Measurements from ENCODE around the gene PCED1A. TPM values are rescaled to one million over a fixed set of nuclear protein-coding genes. Genes with fewer than 3 reads are reported as not detected.

Gene PCED1A
- total and polyA plus RNA-seq, 2 of the 13 experiments (the other 11 are each of a cell fraction or from before 2014, with no cell fraction given) = 40.1 to 84.2 TPM

GRCh38 chr20:2835331-2835796 lies 5.1 kb downstream of the PCED1A start (continued):
- TF ChIP-seq ZBTB1 (CRISPR knock-in tag; IDR thresholded peaks at IDR 0.05; ENCODE audit: borderline replicate concordance) (no peak), ZFAT (CRISPR knock-in tag; conservative IDR thresholded peaks at IDR 0.05) (no peak)

GRCh38 chr20:2834401-2835110 lies 5.9 kb downstream of the PCED1A start:
- H3K4me3 ChIP-seq (replicated peaks in 1 of 3; ENCODE audit: insufficient read depth in 1 of 3, low read depth in 2 of 3, low read length in 3 of 3) = no peak overlapping the region
- no peak for FAIRE-seq
- H4K20me1 ChIP-seq (ENCODE audit: insufficient read depth, low read length) = no peaks in the 10 kb centered on the region
- peaks cover 4% of the 10 kb centered on the region for H3K79me2 ChIP-seq (ENCODE audit: insufficient read depth, low read length)
- ChIA-PET POLR2A (no interaction called here), CTCF (ENCODE audit: low intra/inter-chr PET ratio, low total read pairs) (no interaction called here)
- no peak for TF ChIP-seq MBNL3 (CRISPR knock-in tag; conservative IDR thresholded peaks at IDR 0.05)
- no peak for TF ChIP-seq KLF13 (CRISPR knock-in tag; IDR thresholded peaks at IDR 0.05)
- TF ChIP-seq ZNF530 (CRISPR knock-in tag; IDR thresholded peaks at IDR 0.05; ENCODE audit: low read depth) = no peak
- TF ChIP-seq ZNF615 (CRISPR knock-in tag; IDR thresholded peaks at IDR 0.05; ENCODE audit: borderline replicate concordance) = no peak
- no peak for TF ChIP-seq MAX (IDR thresholded peaks at IDR 0.05)
- TF ChIP-seq BCL6 (CRISPR knock-in tag; IDR thresholded peaks at IDR 0.05) = no peak
- no peak for TF ChIP-seq ZNF234 (CRISPR knock-in tag; conservative IDR thresholded peaks at IDR 0.05)
- TF ChIP-seq CEBPG (CRISPR knock-in tag; IDR thresholded peaks at IDR 0.05) = no peak
- TF ChIP-seq THAP11 (CRISPR knock-in tag; IDR thresholded peaks at IDR 0.05) = no peak
- no peak for TF ChIP-seq ZFP90 (CRISPR knock-in tag; IDR thresholded peaks at IDR 0.05; ENCODE audit: borderline replicate concordance)
- no peak for TF ChIP-seq REL (CRISPR knock-in tag; conservative IDR thresholded peaks at IDR 0.05)
- no peak for TF ChIP-seq HIVEP1 (CRISPR knock-in tag; IDR thresholded peaks at IDR 0.05)
- no peak for TF ChIP-seq SP5 (CRISPR knock-in tag; IDR thresholded peaks at IDR 0.05; ENCODE audit: borderline replicate concordance, low read depth)
- no peak for TF ChIP-seq TBX3 (IDR thresholded peaks at IDR 0.05; ENCODE audit: borderline replicate concordance)
- no peak for TF ChIP-seq ZNF891 (CRISPR knock-in tag; IDR thresholded peaks at IDR 0.05)
- TF ChIP-seq TSC22D2 (CRISPR knock-in tag; IDR thresholded peaks at IDR 0.05; ENCODE audit: borderline replicate concordance) = no peak
- no peaks in the 10 kb centered on the region for H3K27me3 ChIP-seq (ENCODE audit: control insufficient read depth in 1 of 2, insufficient read depth in 2 of 2, low read length in 2 of 2)
- H3K9me3 ChIP-seq (ENCODE audit: low read length) = no peaks in the 10 kb centered on the region
- peaks cover 23% of the 10 kb centered on the region for H3K4me1 ChIP-seq (ENCODE audit: insufficient read depth, low read length)
- in situ Hi-C loops (cut with HindIII; ENCODE audit: extremely low pct_ligation_motif_present, low pct_unique_long_range_greater_than_20kb) = no loop called here
- intact Hi-C loops (cut with micrococcal nuclease; ENCODE audit: unreplicated experiment) = no loop called here
- H3K36me3 ChIP-seq (replicated peaks in 1 of 2; ENCODE audit: control insufficient read depth in 1 of 2, insufficient read depth in 2 of 2, low read length in 2 of 2) = peaks cover 4 to 11% of the 10 kb centered on the region in 2 experiments; a peak in 3 of 5 replicates
- ATAC-seq = no peak
- no peak for DNase-seq (ENCODE audit: low spot score)
- no peak overlapping the region for H3K27ac ChIP-seq (ENCODE audit: extremely low read length, insufficient read depth, low read length)
- no peak overlapping the region for H3K4me2 ChIP-seq (ENCODE audit: low read depth, low read length)
- H3K9ac ChIP-seq (ENCODE audit: insufficient read depth, low read depth, low read length) = no peak overlapping the region
- no TSS peak for BruUV-seq (replicated peaks)
- H2AFZ ChIP-seq (ENCODE audit: low read length) = no peak overlapping the region
- WGBS (ENCODE audit: low lambda C conversion rate) = 98% methylated on average over 14 of the region's 14 CpGs

Measured in HepG2 (cell line).